Measurements from ENCODE around the gene TRAF5. TPM values are rescaled to one million over a fixed set of nuclear protein-coding genes. Genes with fewer than 3 reads are reported as not detected.

TRAF5 gene
- polyA plus RNA-seq, 1 experiment, result 39.8 TPM

DNA sequence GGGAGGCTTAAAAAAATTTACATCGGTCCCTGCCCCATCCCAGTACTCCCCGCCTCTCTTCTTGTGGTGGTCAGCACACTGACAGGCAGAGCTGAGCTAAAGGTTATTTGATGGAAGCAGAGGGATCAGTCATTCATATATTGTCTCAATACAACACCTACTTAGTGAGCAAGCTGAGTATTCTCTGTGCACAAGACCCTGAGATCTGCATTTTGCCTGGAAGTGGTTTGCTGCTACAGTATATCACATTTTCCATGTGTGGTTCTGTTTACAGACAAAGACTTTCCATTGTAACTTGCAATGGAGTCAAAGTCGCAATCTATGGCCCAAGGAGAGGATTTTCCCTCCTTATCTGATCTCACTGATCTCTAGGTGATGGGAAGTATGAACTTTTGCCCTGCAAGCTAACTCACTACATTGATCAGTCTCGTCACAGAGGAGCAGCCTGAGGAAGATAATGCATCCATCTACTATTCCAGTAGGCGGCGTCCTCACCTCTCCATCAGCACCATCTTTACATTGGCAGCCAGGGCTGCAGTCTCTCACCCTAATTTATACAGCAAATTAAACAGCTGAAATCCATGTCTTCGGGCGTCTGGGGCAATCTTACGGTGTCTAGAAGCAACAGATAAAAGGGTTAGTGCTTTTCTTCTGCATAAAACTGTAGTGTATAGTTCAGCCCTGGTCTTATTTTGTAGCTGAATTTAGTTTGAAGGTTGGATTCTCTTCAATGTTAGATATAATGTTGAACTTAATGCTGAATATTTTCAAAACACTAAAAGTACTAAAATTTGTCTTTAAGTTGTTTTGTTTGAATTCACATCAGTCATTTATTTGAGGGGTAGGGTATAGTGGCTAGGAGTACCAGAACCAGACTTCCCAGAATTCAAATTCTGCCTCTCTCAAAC is 3.2 kb upstream of the TRAF5 start:
- ChIA-PET CTCF (interaction anchor here (0.6 to 2.7 kb wide), 30 partner anchors 10 to 331 kb away, joined by 3 to 49 read pairs (median 4); no protein-coding TSS in a partner anchor), POLR2A (no interaction called here)
- Histone ChIP-seq H3K4me3 (ENCODE audit: low read depth, low read length) (no peak overlapping the region), H3K27me3 (ENCODE audit: control insufficient read depth, insufficient read depth, low read length) (no peaks in the 10 kb centered on the region), H3K36me3 (ENCODE audit: control insufficient read depth, insufficient read depth, low read length) (no peaks in the 10 kb centered on the region; the same call in 1 of the 2 replicates)
- DNase-seq (ENCODE audit: low read depth), result no peak
- peak; percentile 88 for TF ChIP-seq CTCF (IDR thresholded peaks at IDR 0.05; ENCODE audit: insufficient read depth, low read depth, low read length)

DNA sequence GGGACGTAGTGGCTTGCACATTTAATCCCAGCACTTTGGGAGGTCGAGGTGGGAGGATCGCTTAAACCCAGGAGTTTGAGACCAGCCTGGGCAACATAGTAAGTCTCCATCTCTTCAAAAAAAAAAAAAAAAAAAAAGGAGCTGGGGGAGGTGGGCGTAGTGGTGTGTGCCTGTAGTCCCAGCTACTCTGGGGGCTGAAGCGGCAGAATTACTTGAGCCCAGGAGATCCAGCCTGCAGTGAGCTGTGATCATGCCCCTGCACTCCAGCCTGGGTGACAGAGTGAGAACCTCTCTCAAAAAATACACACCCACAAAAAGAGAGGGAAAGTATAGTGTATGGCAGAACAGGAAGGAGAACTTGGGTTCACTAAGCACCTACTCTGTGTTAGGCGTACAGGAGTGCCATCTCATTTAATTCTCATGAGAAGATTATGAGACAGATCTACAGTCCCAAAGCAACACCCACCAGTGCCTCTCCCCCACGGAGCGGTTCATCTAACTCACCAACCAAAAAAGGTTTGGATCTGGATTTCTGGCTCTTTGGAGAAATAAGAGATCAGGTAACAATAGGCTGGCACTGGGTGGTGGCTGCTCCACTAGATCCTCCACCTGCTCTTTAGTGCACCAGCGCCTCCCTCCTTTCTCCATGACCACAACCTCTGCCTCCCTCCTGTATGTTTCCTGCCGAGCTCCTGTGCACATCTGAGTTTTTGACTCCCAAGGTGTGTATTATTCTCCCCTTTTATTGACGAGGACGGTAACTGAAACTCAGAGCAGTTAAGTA is 1.4 kb upstream of the TRAF5 start:
- ChIA-PET CTCF (interaction anchor here (0.6 to 2.7 kb wide), 4 partner anchors 145 to 740 kb away, joined by 3 to 49 read pairs (median 13); no protein-coding TSS in a partner anchor), POLR2A (no interaction called here)
- Histone ChIP-seq H3K4me3 (ENCODE audit: low read depth, low read length) (no peak overlapping the region), H3K36me3 (ENCODE audit: control insufficient read depth, insufficient read depth, low read length) (no peaks in the 10 kb centered on the region; the same call in 1 of the 2 replicates), H3K27me3 (ENCODE audit: control insufficient read depth, insufficient read depth, low read length) (no peaks in the 10 kb centered on the region)
- no peak for DNase-seq (ENCODE audit: low read depth)
- no peak for TF ChIP-seq CTCF (IDR thresholded peaks at IDR 0.05; ENCODE audit: insufficient read depth, low read depth, low read length)

- CTCF ChIA-PET, result interaction anchor here (0.6 to 4.8 kb wide), 10 partner anchors 8 to 741 kb away, joined by 3 to 24 read pairs (median 4); no protein-coding TSS in a partner anchor
- Histone ChIP-seq H3K4me3 (ENCODE audit: low read depth, low read length) (peak overlapping the region; percentile 75), H3K27me3 (ENCODE audit: control insufficient read depth, insufficient read depth, low read length) (no peaks in the 10 kb centered on the region), H3K36me3 (ENCODE audit: control insufficient read depth, insufficient read depth, low read length) (no peaks in the 10 kb centered on the region; the same call in 1 of the 2 replicates)
- POLR2A ChIA-PET, result no interaction called here
- no peak for DNase-seq (ENCODE audit: low read depth)
- TF ChIP-seq CTCF (IDR thresholded peaks at IDR 0.05; ENCODE audit: insufficient read depth, low read depth, low read length), result no peak
Measured at GRCh38 chr1:211326140-211326527, 499 bp upstream of the TRAF5 start.

DNA sequence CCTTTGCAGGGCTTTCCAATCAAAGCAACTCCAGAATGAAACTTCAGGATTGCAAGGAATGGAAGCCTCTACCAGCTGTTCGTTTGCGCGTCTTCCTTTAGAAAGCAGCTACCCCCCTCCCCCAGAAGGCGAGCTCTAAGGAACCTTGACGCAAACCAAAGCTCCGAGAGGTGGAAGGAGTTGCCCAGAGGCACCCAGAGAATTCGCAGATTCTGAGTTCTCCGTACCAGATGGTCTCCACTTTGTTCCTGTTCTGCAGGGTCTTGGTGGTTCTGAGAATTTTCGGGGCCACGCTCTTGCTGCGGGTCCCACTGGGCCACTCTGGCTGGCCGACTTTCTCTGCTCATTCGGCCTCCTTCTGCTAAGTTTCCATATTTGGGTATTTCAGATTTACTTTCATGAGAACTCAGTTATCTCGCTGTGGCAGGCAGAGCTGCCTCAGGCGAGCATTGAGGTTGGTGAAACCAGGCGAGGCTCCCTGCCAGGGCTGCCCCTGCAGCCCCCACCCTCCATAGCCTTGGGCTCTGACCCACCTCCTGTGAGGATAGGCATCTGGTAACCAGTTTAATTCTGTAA is 801 bp downstream of the TRAF5 start:
- no peak for TF ChIP-seq CTCF (IDR thresholded peaks at IDR 0.05; ENCODE audit: insufficient read depth, low read depth, low read length)
- POLR2A ChIA-PET, result no interaction called here
- Histone ChIP-seq H3K36me3 (ENCODE audit: control insufficient read depth, insufficient read depth, low read length) (no peaks in the 10 kb centered on the region; the same call in 1 of the 2 replicates), H3K4me3 (ENCODE audit: low read depth, low read length) (peak overlapping the region; percentile 75), H3K27me3 (ENCODE audit: control insufficient read depth, insufficient read depth, low read length) (no peaks in the 10 kb centered on the region)
- CTCF ChIA-PET, result interaction anchor here (0.9 to 4.8 kb wide), 8 partner anchors 9 to 326 kb away, joined by 3 to 24 read pairs (median 3); no protein-coding TSS in a partner anchor
- DNase-seq (ENCODE audit: low read depth), result no peak

Data from BJ (cell line).